Stimulated activated CD4-positive, alpha-beta T cell treated with anti-CD3 and anti-CD28 coated beads, Interleukin-12 subunit alpha, Interleukin-12 subunit beta, amount 100 ng/mL, for 24 hours (primary cell): ENCODE measurements around the gene COL5A1.
"Not testable (repeated sequence)": the region's sequence is repeated elsewhere in the genome, so short reads cannot be mapped to it uniquely, and the experiment has no call there.

Experiments used
- DNase-seq, 2 experiments: peaks; one replicate each; pipeline ENCODE4 v3.0.0-alpha.2; 2020; ENCODE audit warnings: low read depth in 2 of 2

The COL5A1 gene

GRCh38 chr9:134655586-134656333, 14.2 kb downstream of the COL5A1 start:
- DNase-seq: no peak

GRCh38 chr9:134656334-134657006, 14.9 kb downstream of the COL5A1 start:
- no peak for DNase-seq

GRCh38 chr9:134657666-134658377, 16.2 kb downstream of the COL5A1 start:
- no peak for DNase-seq

- DNase-seq: no peak
Measured at GRCh38 chr9:134658378-134658955, 16.9 kb downstream of the COL5A1 start.

GRCh38 chr9:134659688-134660131, 18.1 kb downstream of the COL5A1 start:
- DNase-seq: no peak

- no peak for DNase-seq
Measured at GRCh38 chr9:134660407-134660806, 18.8 kb downstream of the COL5A1 start.

GRCh38 chr9:134661299-134661698, 19.7 kb downstream of the COL5A1 start:
- no peak for DNase-seq

GRCh38 chr9:134661791-134662142, 20.2 kb downstream of the COL5A1 start:
- no peak for DNase-seq

GRCh38 chr9:134662143-134662876, 20.7 kb downstream of the COL5A1 start:
- no peak for DNase-seq

- DNase-seq: no peak
Measured at GRCh38 chr9:134663084-134663483, 21.5 kb downstream of the COL5A1 start.

GRCh38 chr9:134663753-134664415, 22.3 kb downstream of the COL5A1 start:
- DNase-seq: no peak

- DNase-seq: no peak
Measured at GRCh38 chr9:134664446-134664845, 22.8 kb downstream of the COL5A1 start.

GRCh38 chr9:134666208-134666607, 24.6 kb downstream of the COL5A1 start:
- no peak for DNase-seq

- DNase-seq: no peak
Measured at GRCh38 chr9:134666831-134667230, 25.2 kb downstream of the COL5A1 start.

GRCh38 chr9:134668977-134669376, 27.4 kb downstream of the COL5A1 start:
- not testable (repeated sequence) for DNase-seq

GRCh38 chr9:134669399-134669955, 27.9 kb downstream of the COL5A1 start:
- no peak for DNase-seq

- no peak for DNase-seq
Measured at GRCh38 chr9:134670042-134670525, 28.5 kb downstream of the COL5A1 start.

GRCh38 chr9:134670851-134671281, 29.3 kb downstream of the COL5A1 start:
- no peak for DNase-seq

- DNase-seq: no peak
Measured at GRCh38 chr9:134671341-134672113, 29.9 kb downstream of the COL5A1 start.

GRCh38 chr9:134676361-134676760, 34.8 kb downstream of the COL5A1 start:
- DNase-seq: no peak
